ENCODE measurements around the gene MYO5B.
"Not testable (repeated sequence)": the region's sequence is repeated elsewhere in the genome, so short reads cannot be mapped to it uniquely, and the experiment has no call there.

Gene MYO5B

DNA sequence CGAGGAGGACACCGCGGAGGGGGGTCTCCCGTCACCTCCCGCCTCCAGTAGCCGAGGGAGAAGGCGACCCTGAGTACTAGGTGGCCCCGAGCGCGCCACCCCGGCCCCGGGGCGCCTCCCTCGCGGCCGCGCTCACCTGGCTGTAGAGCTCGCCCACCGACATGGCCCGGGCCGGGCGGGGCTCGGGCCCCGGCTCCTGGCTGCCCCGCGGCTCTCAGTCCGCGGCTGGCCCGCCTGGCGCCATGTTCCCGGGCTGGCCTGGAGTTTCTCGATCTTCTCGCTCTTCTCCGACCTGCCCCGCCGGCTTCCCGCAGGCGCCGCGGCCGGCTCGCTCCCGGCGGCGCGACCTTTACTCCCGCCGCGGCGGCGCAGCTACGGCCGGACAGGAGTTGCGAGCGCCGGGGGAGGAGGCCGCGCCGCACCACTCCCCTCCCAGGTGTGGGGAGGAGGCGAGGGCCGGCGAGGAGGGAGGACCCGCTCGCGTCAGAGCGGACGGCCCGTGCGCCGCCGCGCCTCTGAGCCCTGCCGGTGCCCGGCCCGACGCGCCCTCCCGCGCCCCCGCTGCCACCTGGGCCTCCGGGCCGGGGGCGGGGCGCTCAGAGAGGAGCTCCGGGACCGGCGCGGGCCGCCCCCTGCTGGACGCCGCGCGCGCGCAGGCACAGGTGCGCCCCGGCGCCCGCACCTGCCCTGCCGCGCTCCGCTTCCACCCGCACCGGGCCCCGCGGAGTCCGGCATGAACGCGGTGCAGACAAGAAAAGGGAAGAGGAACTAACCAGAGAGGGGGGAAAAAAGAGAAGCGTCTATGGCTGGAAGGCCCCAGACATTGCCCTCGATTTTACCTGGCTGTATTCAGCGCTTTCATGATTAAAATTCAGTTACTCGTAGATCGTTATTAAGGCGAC, at the start of gene MYO5B:
Gene MYO5B (minus strand): TSS at position 517 of the 902 bp plus-strand sequence. CDS start 354 bp downstream, at position 163.
- peak; percentile 71 for DNase-seq

GRCh38 chr18:50241768-50242167, 46.8 kb upstream of the MYO5B start:
- DNase-seq = not testable (repeated sequence)

DNA sequence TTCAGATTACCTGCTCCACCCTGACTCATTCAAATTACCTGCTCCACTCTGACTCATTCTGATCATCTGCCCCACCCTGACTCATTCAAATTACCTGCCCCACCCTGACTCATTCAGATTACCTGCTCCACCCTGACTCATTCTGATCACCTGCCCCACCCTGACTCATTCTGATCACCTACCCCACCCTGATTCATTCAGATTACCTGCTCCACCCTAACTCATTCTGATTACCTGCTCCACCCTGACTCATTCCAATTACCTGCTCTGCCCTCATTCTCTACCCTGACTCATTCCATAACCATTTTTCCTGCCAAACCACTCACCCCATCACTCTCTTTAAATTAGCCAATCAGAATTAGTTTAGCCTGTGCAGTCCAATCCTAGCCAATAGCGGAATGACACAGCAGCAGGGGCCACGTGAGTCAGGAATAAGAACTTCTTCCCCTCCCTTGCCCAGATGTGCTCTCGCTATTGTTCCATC, 45.2 kb upstream of the MYO5B start:
- DNase-seq = no peak

GRCh38 chr18:50232419-50232818, 37.5 kb upstream of the MYO5B start:
- no peak for DNase-seq

DNA sequence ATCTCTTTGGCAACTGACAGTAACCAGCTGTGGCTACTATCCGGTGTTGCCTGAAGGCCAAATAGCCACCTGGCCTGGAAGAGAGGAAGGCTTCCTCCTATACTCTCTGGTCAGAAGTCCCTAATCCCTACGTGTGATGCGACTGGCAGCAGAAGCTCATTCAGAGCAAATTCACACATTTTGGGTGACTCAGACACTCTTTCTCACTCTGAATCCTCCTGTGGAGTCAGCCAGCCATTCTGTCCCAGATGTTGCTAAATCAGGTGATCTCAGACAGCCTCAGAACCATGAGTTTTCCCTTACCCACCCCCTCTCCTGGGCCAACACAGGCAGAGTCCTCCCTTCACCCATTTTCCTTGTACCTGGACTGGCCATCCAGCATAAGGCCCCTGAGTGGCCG, 36.7 kb upstream of the MYO5B start:
- DNase-seq = no peak

GRCh38 chr18:50220249-50220648, 25.3 kb upstream of the MYO5B start:
- DNase-seq = not testable (repeated sequence)

DNA sequence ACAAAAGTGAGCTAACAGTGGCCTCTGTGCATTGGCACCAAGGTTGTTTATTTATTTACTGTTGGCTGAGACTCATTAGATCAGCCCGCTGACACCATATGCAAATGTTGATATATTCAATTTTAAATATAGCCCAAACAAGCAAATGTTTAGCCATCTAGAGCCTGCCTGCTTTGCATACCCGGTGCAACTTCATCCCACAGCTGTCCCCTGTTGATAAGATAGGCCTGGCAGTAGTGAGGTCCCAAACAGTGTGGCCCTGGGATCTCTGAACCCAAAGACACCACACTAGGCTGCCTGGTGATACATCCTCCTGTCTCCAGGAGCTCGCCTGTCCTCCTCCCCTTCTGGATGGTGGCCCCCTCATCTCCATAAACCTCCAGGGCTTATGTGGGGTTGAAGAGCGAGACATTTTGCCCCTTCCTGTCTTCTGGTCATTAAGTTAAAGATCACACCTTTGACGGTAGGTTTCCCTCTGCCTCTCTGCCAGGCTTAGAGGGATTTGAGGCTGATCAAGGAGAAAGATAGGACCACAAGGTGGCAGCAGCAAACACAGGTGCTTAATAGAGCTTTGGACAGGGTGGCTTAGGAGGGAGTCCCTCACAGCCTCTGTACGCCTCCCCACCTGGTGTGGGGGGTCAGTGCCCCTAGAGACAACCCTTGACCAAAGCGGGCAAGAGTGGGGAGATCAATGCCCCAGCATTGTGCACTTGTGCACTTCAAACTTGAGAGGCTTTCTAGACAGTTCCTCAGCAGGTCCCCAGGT, 23.7 kb upstream of the MYO5B start:
- DNase-seq = no peak

DNA sequence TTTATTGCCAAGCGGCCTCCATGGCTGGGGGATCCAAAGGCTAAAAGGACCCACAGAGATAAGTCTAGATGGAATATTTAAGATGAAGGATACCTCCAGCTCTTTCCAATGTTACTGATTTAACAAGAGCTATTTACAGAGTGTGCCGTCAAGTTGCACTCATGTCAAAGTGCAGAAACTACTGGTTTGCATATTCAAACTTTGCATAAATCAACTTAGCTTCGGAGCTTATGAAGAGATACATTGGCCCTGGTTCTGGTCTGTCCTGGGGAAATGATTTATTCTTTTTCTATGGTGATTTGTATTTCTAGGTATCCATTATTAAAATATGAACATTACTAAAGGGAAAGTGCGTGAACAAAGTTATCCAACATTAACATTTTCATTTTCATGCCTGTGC, 14.4 kb upstream of the MYO5B start:
- DNase-seq = no peak

DNA sequence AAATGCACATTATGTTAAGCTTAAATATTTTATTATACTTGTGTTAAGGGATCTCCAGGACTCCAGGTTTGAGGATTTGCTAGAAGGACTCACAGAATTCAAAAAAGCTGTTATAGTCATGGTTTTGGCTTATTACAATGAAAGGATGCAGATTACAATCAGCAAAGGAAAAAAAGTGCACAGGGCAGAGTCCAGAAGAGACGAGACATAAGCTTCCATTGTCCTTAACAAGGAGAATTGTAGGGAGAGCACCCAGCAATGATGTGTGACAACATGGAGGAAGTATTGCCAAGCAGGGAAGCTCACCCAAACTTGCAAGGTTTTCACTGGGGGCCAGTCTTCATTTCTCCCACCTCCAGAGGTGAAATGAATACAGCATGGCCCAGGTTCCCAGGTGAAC, 12.8 kb upstream of the MYO5B start:
- no peak for DNase-seq

- DNase-seq = peak; percentile 90
Measured at GRCh38 chr18:50203801-50204604, 9.1 kb upstream of the MYO5B start.

GRCh38 chr18:50201476-50202018, 6.6 kb upstream of the MYO5B start:
- no peak for DNase-seq

DNA sequence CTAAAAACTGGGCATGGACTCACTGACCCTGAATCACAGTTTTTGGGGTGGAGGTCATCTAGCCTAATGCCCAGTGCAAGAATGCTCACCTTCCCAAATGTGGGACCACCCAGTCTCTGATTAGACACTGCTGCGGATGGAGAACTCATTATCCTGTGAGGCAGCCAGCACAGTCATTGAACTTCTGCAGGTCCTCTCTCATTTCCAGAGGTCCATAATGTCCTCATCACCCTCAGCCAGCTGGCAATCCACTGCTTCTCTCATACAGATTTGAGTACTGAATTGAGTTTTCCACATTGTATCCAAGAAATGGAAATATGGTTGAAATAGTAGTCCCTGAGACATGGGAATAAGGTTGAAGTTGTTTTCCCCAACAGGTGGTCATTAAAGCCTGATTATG, 5.0 kb upstream of the MYO5B start:
- no peak for DNase-seq

DNA sequence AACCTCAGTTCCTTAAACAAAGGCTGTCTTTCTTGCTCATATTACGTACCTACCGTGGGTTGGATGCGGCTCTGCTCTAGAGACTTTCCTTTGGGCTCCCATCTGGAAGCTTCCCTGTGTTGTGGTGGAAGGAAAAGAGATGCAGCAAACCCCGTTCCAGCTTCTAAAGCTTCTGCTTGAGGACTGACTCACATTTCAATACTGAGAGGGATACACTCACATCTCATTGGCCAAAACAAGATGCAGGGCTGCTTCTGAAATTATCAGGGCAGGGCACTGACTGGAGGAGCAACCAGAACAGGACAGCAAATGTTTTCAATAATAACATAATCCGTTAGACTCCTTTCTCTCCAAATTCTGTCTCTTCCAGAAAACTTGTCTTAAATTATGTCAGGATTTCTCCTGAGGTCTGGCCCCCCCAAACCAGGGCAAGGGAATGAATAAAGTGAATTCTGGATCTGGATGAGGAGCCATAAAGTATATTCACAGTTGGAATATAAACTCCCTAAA, 4.5 kb upstream of the MYO5B start:
- no peak for DNase-seq

GRCh38 chr18:50196261-50196660, 1.3 kb upstream of the MYO5B start:
- no peak for DNase-seq

DNA sequence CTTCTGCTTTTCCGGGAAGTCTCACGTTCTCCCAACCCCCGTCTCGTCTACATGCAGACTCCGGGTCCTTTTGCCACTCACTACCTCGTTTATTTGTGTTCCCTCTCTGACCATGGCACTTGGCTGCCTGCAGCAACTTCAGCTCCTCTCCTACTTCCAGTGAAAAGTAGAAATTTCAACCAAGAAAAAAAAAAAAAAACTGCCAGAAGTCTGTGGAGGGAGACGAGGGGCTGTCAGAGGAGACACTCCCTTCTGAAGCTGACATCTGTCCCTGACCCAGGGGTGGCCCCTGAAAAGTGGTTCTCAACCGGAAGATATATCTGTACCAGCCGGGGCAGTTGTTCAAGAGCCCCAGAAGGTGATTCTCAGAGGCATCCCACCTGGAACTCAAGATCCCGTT, 742 bp upstream of the MYO5B start:
- no peak for DNase-seq

GRCh38 chr18:50193796-50194630, 934 bp downstream of the MYO5B start:
- DNase-seq = peak; percentile 35

GRCh38 chr18:50192995-50193795, 1.8 kb downstream of the MYO5B start:
- peak; percentile 10 for DNase-seq

- no peak for DNase-seq
Measured at GRCh38 chr18:50190926-50191325, 4.0 kb downstream of the MYO5B start.

- no peak for DNase-seq
Measured at GRCh38 chr18:50190236-50190635, 4.7 kb downstream of the MYO5B start.

- DNase-seq = no peak
Measured at GRCh38 chr18:50189160-50189559, 5.8 kb downstream of the MYO5B start.

GRCh38 chr18:50188652-50189051, 6.3 kb downstream of the MYO5B start:
- DNase-seq = no peak
